Smooth muscle cell (in vitro differentiated cells): ENCODE results near the gene HSPB2. TPM values are rescaled to one million over a fixed set of nuclear protein-coding genes. Genes with fewer than 3 reads are reported as not detected.

Source experiments
- DNase-seq: peaks from one replicate; lab custom pipeline; 2025; ENCODE audit not compliant: unreplicated experiment; lab: John Stamatoyannopoulos, UW
- H2AFZ ChIP-seq: fragments of 200-600 bp; sonication (generic); 2 replicates; pipeline ENCODE4 v1.6.0; 2016; ENCODE audit warnings: antibody characterized with exemption, low read depth, mild to moderate bottlenecking
- H3F3A ChIP-seq: fragments of 200-600 bp; sonication (generic); 2 replicates; pipeline ENCODE4 v1.6.0; 2017; ENCODE audit warnings: antibody characterized with exemption, low read depth
- H3K27ac ChIP-seq: fragments of 200-600 bp; sonication (generic); 2 replicates; pipeline ENCODE4 v1.5.1; 2016; ENCODE audit warnings: low read depth, mild to moderate bottlenecking
- H3K27me3 ChIP-seq: fragments of 200-600 bp; sonication (generic); 2 replicates; pipeline ENCODE4 v1.6.1; 2016; ENCODE audit warnings: low read depth, mild to moderate bottlenecking
- H3K36me3 ChIP-seq: fragments of 200-600 bp; sonication (generic); 2 replicates; pipeline ENCODE4 v1.5.1; 2016; ENCODE audit warnings: low read depth
- H3K4me1 ChIP-seq: fragments of 200-600 bp; sonication (generic); 2 replicates; pipeline ENCODE4 v1.5.1; 2016; ENCODE audit warnings: low read depth
- H3K4me2 ChIP-seq: fragments of 200-600 bp; sonication (generic); 2 replicates; pipeline ENCODE4 v1.6.0; 2016; ENCODE audit warnings: mild to moderate bottlenecking
- H3K4me3 ChIP-seq: fragments of 200-600 bp; sonication (generic); 2 replicates; pipeline ENCODE4 v1.5.1; 2016; ENCODE audit warnings: mild to moderate bottlenecking
- H3K79me2 ChIP-seq: fragments of 200-600 bp; sonication (generic); 2 replicates; pipeline ENCODE4 v1.6.0; 2016; ENCODE audit warnings: low read depth, mild to moderate bottlenecking
- H3K9ac ChIP-seq: fragments of 200-600 bp; sonication (generic); 2 replicates; pipeline ENCODE4 v1.6.0; 2016; ENCODE audit warnings: low read depth
- H3K9me3 ChIP-seq: fragments of 200-600 bp; sonication (generic); replicated peaks from 2 replicates; pipeline ENCODE4 v1.5.1; 2016; ENCODE audit warnings: low read depth
- H4K20me1 ChIP-seq: fragments of 200-600 bp; sonication (generic); 2 replicates; pipeline ENCODE4 v1.6.0; 2016; ENCODE audit warnings: low read depth
- CTCF ChIP-seq: fragments of 200-600 bp; sonication (generic); IDR thresholded peaks from 2 replicates; pipeline ENCODE4 v1.5.1; 2017; ENCODE audit warnings: borderline replicate concordance, mild to moderate bottlenecking, antibody characterized with exemption; ENCODE audit not compliant: insufficient read depth, poor library complexity, severe bottlenecking
- WGBS: methylation state at CpG from one replicate; pipeline ENCODE4 v1.1.7; 2016; ENCODE audit warnings: low lambda C conversion rate; 5-methylcytosine and 5-hydroxymethylcytosine counted together
- polyA plus RNA-seq: library from polyadenylated mRNA; unstranded; fragments of >200 nt; fragmentation: Nextera tagmentation; extraction: Ambion mirVana; gene quantifications from 2 replicates; pipeline ENCODE4 v1.2.1, GENCODE V29; 2016
- total RNA-seq: library from RNA; depleted of rRNA; stranded (reverse); fragments of >200 nt; gene quantifications from 2 replicates; pipeline ENCODE4 v1.2.3, GENCODE V29; 2014

The HSPB2 gene
- total and polyA plus RNA-seq, 2 experiments from 2014 or later: 0.18 TPM; not detected in 1

- H3K4me2 ChIP-seq: peak overlapping the region; percentile 75
- H3K27ac ChIP-seq: peak overlapping the region; percentile 100
- TF ChIP-seq CTCF: no peak
- no peaks in the 10 kb centered on the region for H3K36me3 ChIP-seq
- no peak overlapping the region for H3K4me3 ChIP-seq
- H3K9ac ChIP-seq: peak overlapping the region; percentile 95
- H3K79me2 ChIP-seq: peaks cover 38% of the 10 kb centered on the region
- no peak for DNase-seq
- 22% methylated on average over 3 of the region's 3 CpGs for WGBS
- H3K4me1 ChIP-seq: peaks cover 16% of the 10 kb centered on the region
- H4K20me1 ChIP-seq: no peaks in the 10 kb centered on the region
- peaks cover 16% of the 10 kb centered on the region for H3F3A ChIP-seq
- H3K27me3 ChIP-seq: no peaks in the 10 kb centered on the region
- no peaks in the 10 kb centered on the region for H3K9me3 ChIP-seq
- H2AFZ ChIP-seq: peak overlapping the region; percentile 39
These were observed 31.6 kb downstream of the HSPB2 start for GRCh38 chr11:111944139-111944538.

GRCh38 chr11:111944651-111945051 is 32.1 kb downstream of the HSPB2 start:
- Histone ChIP-seq H3K27ac (peak overlapping the region; percentile 100), H3K9me3 (no peaks in the 10 kb centered on the region), H3K27me3 (no peaks in the 10 kb centered on the region), H3F3A (peaks cover 11% of the 10 kb centered on the region), H2AFZ (no peak overlapping the region), H3K9ac (peak overlapping the region; percentile 95), H4K20me1 (no peaks in the 10 kb centered on the region), H3K4me2 (peak overlapping the region; percentile 75), H3K4me1 (peaks cover 11% of the 10 kb centered on the region), H3K79me2 (peaks cover 38% of the 10 kb centered on the region), H3K4me3 (no peak overlapping the region), H3K36me3 (no peaks in the 10 kb centered on the region)
- 23% methylated on average over 5 of the region's 5 CpGs for WGBS
- no peak for TF ChIP-seq CTCF
- DNase-seq: no peak

GRCh38 chr11:111945198-111945597 is 32.7 kb downstream of the HSPB2 start:
- peaks cover 9% of the 10 kb centered on the region for H3F3A ChIP-seq
- H3K4me1 ChIP-seq: peaks cover 11% of the 10 kb centered on the region
- TF ChIP-seq CTCF: no peak
- peak overlapping the region; percentile 75 for H3K4me2 ChIP-seq
- no peaks in the 10 kb centered on the region for H3K9me3 ChIP-seq
- H3K36me3 ChIP-seq: no peaks in the 10 kb centered on the region
- peaks cover 38% of the 10 kb centered on the region for H3K79me2 ChIP-seq
- WGBS: 88% methylated on average over 1 of the region's 1 CpG
- H3K4me3 ChIP-seq: no peak overlapping the region
- peak overlapping the region; percentile 100 for H3K27ac ChIP-seq
- no peak overlapping the region for H2AFZ ChIP-seq
- DNase-seq: no peak
- no peaks in the 10 kb centered on the region for H4K20me1 ChIP-seq
- H3K9ac ChIP-seq: peak overlapping the region; percentile 95
- no peaks in the 10 kb centered on the region for H3K27me3 ChIP-seq

- H3K79me2 ChIP-seq: peaks cover 25% of the 10 kb centered on the region
- H4K20me1 ChIP-seq: no peaks in the 10 kb centered on the region
- H2AFZ ChIP-seq: no peak overlapping the region
- H3K27me3 ChIP-seq: no peaks in the 10 kb centered on the region
- 86% methylated on average over 3 of the region's 3 CpGs for WGBS
- H3K36me3 ChIP-seq: no peaks in the 10 kb centered on the region
- no peaks in the 10 kb centered on the region for H3K9me3 ChIP-seq
- peaks cover 9% of the 10 kb centered on the region for H3F3A ChIP-seq
- no peak overlapping the region for H3K4me3 ChIP-seq
- no peak overlapping the region for H3K4me2 ChIP-seq
- peak overlapping the region; percentile 100 for H3K27ac ChIP-seq
- H3K4me1 ChIP-seq: peaks cover 11% of the 10 kb centered on the region
- DNase-seq: no peak
- no peak overlapping the region for H3K9ac ChIP-seq
- TF ChIP-seq CTCF: no peak
These were observed 34.0 kb downstream of the HSPB2 start for GRCh38 chr11:111946499-111946898.
